ENCODE data around the gene CACFD1. TPM values are rescaled to one million over a fixed set of nuclear protein-coding genes. Genes with fewer than 3 reads are reported as not detected.
"Not testable (repeated sequence)": the region's sequence is repeated elsewhere in the genome, so short reads cannot be mapped to it uniquely, and the experiment has no call there.

The CACFD1 gene
- total RNA-seq, 1 experiment from 2014 or later: 22.5 TPM

- TF ChIP-seq ZNF532 (CRISPR knock-in tag; IDR thresholded peaks at IDR 0.05; ENCODE audit: borderline replicate concordance) (no peak), GRHL2 (CRISPR knock-in tag; IDR thresholded peaks at IDR 0.05; ENCODE audit: insufficient replicate concordance, severe bottlenecking) (no peak), MLX (CRISPR knock-in tag; IDR thresholded peaks at IDR 0.05) (no peak), ESRRA (CRISPR knock-in tag; IDR thresholded peaks at IDR 0.05; ENCODE audit: borderline replicate concordance) (no peak), IRF1 (CRISPR knock-in tag; IDR thresholded peaks at IDR 0.05) (no peak), NFATC4 (CRISPR knock-in tag; IDR thresholded peaks at IDR 0.05) (no peak), TEAD1 (CRISPR knock-in tag; IDR thresholded peaks at IDR 0.05) (no peak)
Observed at GRCh38 chr9:133448487-133448972, 11.2 kb upstream of the CACFD1 start (continued).

- H3K4me1 Mint-ChIP-seq: no peaks in the 10 kb centered on the region
- no peaks in the 10 kb centered on the region for H3K9me3 Mint-ChIP-seq
- ChIA-PET CTCF (interaction anchor here (0.8 to 1.6 kb wide), 3 partner anchors 10 to 19 kb away, joined by 3 to 15 read pairs (median 4); partner anchors contain the start of gene CACFD1), POLR2A (no interaction called here)
- H3K27ac Mint-ChIP-seq: no peak overlapping the region
- no peak for ATAC-seq
- H3K4me3 Mint-ChIP-seq: no peak overlapping the region
- H3K27me3 Mint-ChIP-seq (ENCODE audit: low read depth): no peaks in the 10 kb centered on the region
- H3K36me3 Mint-ChIP-seq: no peaks in the 10 kb centered on the region
- TF ChIP-seq IRF1 (CRISPR knock-in tag; IDR thresholded peaks at IDR 0.05) (no peak), HMGA2 (CRISPR knock-in tag; IDR thresholded peaks at IDR 0.05) (no peak), ATF6 (CRISPR knock-in tag; IDR thresholded peaks at IDR 0.05) (no peak), RELA (CRISPR knock-in tag; IDR thresholded peaks at IDR 0.05; ENCODE audit: borderline replicate concordance) (no peak), TEAD1 (CRISPR knock-in tag; IDR thresholded peaks at IDR 0.05) (no peak), USF2 (CRISPR knock-in tag; IDR thresholded peaks at IDR 0.05) (no peak), ZNF219 (CRISPR knock-in tag; IDR thresholded peaks at IDR 0.05; ENCODE audit: borderline replicate concordance) (no peak), ZNF425 (CRISPR knock-in tag; conservative IDR thresholded peaks at IDR 0.05) (no peak)
- DNase-seq (ENCODE audit: low spot score): peak; percentile 13
Observed at GRCh38 chr9:133449760-133450159, 10.0 kb upstream of the CACFD1 start.

GRCh38 chr9:133451865-133452264, 7.9 kb upstream of the CACFD1 start:
- CTCF ChIA-PET: interaction anchor here (0.6 to 1.5 kb wide), 3 partner anchors 9 to 14 kb away, joined by 3 to 4 read pairs (median 3); no protein-coding TSS in a partner anchor
- POLR2A ChIA-PET; DNase-seq (ENCODE audit: low spot score); H3K9me3 Mint-ChIP-seq; H3K27me3 Mint-ChIP-seq (ENCODE audit: low read depth); ATAC-seq; H3K27ac Mint-ChIP-seq; H3K4me1 Mint-ChIP-seq; H3K4me3 Mint-ChIP-seq; H3K36me3 Mint-ChIP-seq: not testable (repeated sequence)

Data from WTC11 (cell line).